HUES6 (cell line): ENCODE measurements around the gene PPTC7.
"Not testable (repeated sequence)": the region's sequence is repeated elsewhere in the genome, so short reads cannot be mapped to it uniquely, and the experiment has no call there.

Experiments used
- H3K27ac ChIP-seq: 2 replicates; pipeline ENCODE4 v1.7.0; 2013; ENCODE audit warnings: low read depth, mild to moderate bottlenecking, low read length, inconsistent platforms
- H3K27me3 ChIP-seq: 2 replicates; pipeline ENCODE4 v1.6.1; 2013; ENCODE audit warnings: low read length; ENCODE audit not compliant: control insufficient read depth, insufficient read depth
- H3K36me3 ChIP-seq: 2 replicates; pipeline ENCODE4 v1.6.1; 2013; ENCODE audit warnings: low read length; ENCODE audit not compliant: control insufficient read depth, insufficient read depth
- H3K4me1 ChIP-seq: 2 replicates; pipeline ENCODE4 v1.6.1; 2013; ENCODE audit warnings: low read length; ENCODE audit not compliant: control insufficient read depth, insufficient read depth
- H3K4me3 ChIP-seq: 2 replicates; pipeline ENCODE4 v1.5.1; 2013; ENCODE audit warnings: low read depth, low read length
- H3K9ac ChIP-seq: one replicate; pipeline ENCODE4 v1.6.1; 2013; ENCODE audit warnings: mild to moderate bottlenecking, low read length
- H3K9me3 ChIP-seq: 2 replicates; pipeline ENCODE4 v1.6.1; 2013; ENCODE audit warnings: low read depth, low read length; ENCODE audit not compliant: control insufficient read depth, insufficient read depth

The PPTC7 gene

DNA sequence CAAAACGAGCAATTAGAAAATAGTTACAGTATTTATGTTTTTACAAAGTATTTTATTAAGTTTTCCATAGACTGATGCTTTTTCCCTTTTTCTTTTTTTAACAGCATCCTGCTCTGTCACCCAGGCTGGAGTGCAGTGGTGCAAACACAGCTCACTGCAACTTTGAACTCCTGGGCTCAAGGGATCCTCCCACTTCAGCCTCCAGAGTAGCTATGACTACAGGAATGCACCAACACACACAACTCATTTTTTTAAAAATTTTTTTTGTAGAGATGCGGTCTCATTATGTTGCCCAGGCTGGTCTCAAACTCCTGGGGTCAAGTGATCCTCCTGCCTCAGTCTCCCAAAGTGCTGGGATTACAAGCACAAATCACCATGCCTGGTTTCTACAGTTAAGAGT lies 24.2 kb downstream of the PPTC7 start:
- H3K27ac ChIP-seq, H3K9ac ChIP-seq, H3K4me1 ChIP-seq, H3K9me3 ChIP-seq, H3K36me3 ChIP-seq, H3K27me3 ChIP-seq, H3K4me3 ChIP-seq: not testable (repeated sequence)

DNA sequence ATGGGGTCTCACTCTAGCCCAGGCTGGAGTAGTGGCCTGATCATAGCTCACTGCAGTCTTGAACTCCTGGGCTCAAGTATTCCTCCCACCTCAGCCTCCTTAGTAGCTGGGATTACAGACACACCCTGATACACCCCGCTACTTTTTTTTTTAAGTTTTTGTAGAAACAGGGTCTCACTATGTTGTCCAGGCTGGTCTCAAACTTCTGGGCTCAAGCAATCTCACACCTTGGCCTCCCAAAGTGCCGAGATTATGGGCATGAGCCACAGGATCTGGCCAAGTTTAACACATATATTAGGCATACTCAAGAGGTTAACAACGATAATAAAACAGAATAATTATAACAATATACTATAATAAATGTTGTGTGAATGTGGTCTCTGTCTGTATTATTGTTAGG lies 25.8 kb downstream of the PPTC7 start:
- no peak overlapping the region for H3K4me3 ChIP-seq
- no peaks in the 10 kb centered on the region for H3K36me3 ChIP-seq
- no peak overlapping the region for H3K27ac ChIP-seq
- H3K4me1 ChIP-seq = no peaks in the 10 kb centered on the region
- no peak overlapping the region for H3K9ac ChIP-seq
- no peaks in the 10 kb centered on the region for H3K27me3 ChIP-seq
- no peaks in the 10 kb centered on the region for H3K9me3 ChIP-seq

DNA sequence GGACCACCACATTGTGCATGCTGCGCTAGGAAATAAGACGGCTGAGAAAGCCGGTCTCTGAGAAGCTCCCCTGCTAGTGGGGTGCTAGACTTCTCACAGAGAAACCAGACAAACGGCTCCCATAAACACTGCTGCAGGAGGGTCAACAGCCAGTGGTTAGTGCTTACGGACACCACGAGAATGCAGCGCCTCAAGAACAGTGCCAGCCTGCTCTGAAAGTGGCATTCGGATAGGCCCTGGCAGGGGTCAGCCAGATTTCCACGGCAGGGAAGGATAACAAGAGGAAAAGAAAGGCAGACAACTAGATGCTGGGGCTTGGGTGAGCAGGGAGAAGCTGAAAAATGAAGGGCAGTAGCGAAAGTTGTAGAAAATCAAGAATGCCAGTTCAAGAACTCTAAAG lies 26.4 kb downstream of the PPTC7 start:
- Histone ChIP-seq H3K9ac (no peak overlapping the region), H3K27ac (no peak overlapping the region), H3K9me3 (no peaks in the 10 kb centered on the region), H3K4me1 (no peaks in the 10 kb centered on the region), H3K36me3 (no peaks in the 10 kb centered on the region), H3K4me3 (no peak overlapping the region), H3K27me3 (no peaks in the 10 kb centered on the region)

DNA sequence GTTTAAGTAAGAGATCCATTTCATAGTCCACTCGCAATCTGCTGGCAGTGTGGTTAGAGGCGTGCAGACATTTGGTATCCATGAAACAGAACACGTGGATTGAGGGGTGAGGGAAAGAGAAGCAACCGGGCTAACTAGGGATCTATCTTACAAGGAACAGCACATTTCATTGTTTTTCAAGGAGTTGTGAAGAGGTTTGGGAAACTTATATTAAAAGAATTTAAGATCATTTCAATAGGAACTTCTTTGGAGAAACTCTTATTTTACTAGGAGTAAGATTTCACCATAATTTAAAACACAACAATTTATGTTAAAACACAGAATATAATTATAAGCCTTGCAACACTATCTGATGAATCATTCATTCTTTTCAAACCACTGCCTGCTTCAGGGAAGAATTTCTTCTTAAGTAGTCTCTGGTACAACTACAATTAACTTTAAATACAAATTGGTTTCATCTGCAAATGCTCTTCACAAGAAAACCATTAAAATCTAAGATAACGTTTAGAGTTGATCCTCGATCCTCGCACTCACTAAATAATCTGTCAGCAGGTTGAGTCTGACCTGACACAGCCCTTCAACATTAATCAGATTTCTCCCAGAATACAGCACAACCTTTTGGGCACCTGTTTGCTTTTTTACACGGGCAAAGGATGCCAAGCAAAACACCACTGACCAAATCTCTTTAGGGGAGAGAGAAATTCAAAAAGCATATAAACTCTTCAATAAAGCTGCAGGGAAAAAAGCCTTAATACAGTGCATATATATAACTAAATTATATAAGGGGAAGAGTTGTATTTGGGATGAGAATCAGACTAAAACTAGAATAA lies 27.3 kb downstream of the PPTC7 start:
- peaks cover 4% of the 10 kb centered on the region; the same call in 1 of the 2 replicates for H3K36me3 ChIP-seq
- H3K4me3 ChIP-seq = no peak overlapping the region
- H3K9me3 ChIP-seq = no peaks in the 10 kb centered on the region
- no peak overlapping the region for H3K9ac ChIP-seq
- H3K27me3 ChIP-seq = no peaks in the 10 kb centered on the region
- no peaks in the 10 kb centered on the region for H3K4me1 ChIP-seq
- H3K27ac ChIP-seq = no peak overlapping the region

DNA sequence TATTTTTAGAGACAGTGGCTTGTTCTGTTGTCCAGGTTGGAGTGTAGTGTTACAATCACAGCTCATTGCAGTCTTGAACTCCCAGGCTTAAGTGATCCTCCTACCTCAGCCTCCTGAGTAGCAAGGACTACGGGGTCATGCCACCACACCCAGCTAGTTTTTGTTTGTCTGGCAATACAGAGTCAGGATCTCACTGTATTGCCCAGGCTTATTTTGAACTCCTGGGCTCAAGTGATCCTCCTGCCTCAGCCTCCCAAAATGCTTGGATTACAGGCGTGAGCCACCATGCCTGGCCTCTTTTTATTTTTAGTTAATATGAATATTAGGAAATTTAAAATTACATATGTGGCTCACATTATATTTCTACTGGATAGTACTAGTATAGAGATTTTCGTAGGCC lies 28.9 kb downstream of the PPTC7 start:
- no peaks in the 10 kb centered on the region for H3K9me3 ChIP-seq
- no peak overlapping the region for H3K9ac ChIP-seq
- H3K27ac ChIP-seq = no peak overlapping the region
- no peaks in the 10 kb centered on the region for H3K4me1 ChIP-seq
- H3K36me3 ChIP-seq = peaks cover 9% of the 10 kb centered on the region; the same call in 1 of the 2 replicates
- no peak overlapping the region for H3K4me3 ChIP-seq
- no peaks in the 10 kb centered on the region for H3K27me3 ChIP-seq

DNA sequence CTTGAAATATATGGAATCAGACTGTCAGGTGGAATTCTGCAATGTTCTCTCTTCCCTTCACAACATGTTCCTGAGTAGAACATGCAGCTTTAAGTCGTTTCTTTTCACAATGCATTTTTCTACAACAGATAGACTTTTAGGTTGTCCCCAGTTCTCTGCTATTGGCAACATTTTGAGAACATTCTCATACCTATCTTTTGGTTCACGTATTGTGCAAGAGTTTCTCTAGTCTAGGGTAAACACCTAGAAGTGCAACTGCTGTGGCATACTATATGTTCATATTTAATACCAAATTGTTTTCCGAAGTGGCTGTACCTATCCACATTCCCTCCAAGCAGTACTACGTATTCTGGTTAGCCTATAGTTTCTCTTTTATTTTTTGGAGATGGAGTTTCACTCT lies 32.1 kb downstream of the PPTC7 start:
- Histone ChIP-seq H3K4me3 (no peak overlapping the region), H3K9me3 (no peaks in the 10 kb centered on the region), H3K9ac (no peak overlapping the region), H3K36me3 (peaks cover 14% of the 10 kb centered on the region; the same call in 1 of the 2 replicates), H3K27ac (no peak overlapping the region), H3K4me1 (no peaks in the 10 kb centered on the region), H3K27me3 (no peaks in the 10 kb centered on the region)

DNA sequence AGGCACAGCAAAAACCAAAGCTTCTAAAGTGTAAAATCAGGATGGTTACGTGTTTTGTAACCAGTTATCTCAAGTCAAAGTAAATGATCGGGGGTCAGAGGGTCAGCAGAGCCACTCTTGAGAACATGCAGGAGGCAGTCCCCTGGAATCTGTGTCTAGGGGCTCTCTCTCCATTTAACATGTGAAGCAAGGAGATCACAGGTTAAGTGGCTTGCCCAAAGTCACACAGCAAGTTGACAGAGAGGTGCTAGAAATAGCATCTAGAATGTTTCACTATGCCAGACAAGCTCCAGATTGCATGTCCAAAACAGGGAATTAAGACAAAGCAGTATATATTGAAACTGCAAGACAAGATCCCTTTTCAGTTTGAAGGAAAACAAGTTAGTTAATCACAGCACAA lies 33.4 kb downstream of the PPTC7 start:
- H3K4me3 ChIP-seq = no peak overlapping the region
- no peaks in the 10 kb centered on the region for H3K9me3 ChIP-seq
- H3K9ac ChIP-seq = no peak overlapping the region
- H3K4me1 ChIP-seq = no peaks in the 10 kb centered on the region
- peaks cover 22% of the 10 kb centered on the region for H3K36me3 ChIP-seq
- no peak overlapping the region for H3K27ac ChIP-seq
- no peaks in the 10 kb centered on the region for H3K27me3 ChIP-seq

DNA sequence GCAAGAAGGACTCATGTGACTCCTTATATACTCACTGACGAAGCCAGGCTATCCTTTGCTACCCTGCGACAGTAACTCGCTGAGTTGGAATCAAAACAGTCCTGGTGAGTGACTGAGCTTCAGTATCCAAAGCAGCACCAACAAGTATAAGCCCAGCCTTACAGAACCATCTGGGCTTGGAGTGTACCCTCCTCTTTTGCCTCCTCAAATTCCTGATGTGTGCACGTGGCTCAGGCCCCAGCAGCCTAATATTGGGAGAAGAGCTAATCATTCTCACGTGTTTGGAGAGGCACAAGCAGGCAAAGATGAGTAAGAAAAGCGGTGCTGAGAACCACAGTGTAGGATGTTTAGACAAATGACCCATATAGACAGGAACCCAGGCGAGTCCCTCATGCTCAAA lies 34.4 kb downstream of the PPTC7 start:
- Histone ChIP-seq H3K4me1 (no peaks in the 10 kb centered on the region), H3K36me3 (peaks cover 26% of the 10 kb centered on the region), H3K4me3 (no peak overlapping the region), H3K27ac (no peak overlapping the region), H3K27me3 (no peaks in the 10 kb centered on the region), H3K9me3 (no peaks in the 10 kb centered on the region), H3K9ac (no peak overlapping the region)

DNA sequence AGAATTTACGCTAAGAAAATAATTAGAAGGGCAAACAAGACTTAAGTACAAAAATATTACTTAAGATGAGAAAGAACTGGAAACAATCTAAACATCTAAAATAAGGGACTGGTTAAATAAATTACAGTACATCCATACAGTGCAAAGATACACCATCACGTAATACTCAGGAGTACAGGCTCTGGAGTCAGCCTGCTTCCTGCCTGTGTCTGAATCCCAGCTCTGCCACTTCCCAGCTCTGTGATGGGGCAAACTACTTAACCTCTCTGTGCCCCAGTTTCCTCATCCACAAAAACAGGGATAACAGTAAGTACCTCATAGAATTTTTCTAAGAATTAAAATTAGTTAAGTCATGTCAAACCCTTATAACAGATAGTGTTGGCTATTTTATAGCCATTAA lies 36.0 kb downstream of the PPTC7 start:
- Histone ChIP-seq H3K4me1 (no peaks in the 10 kb centered on the region), H3K4me3 (no peak overlapping the region), H3K36me3 (peaks cover 31% of the 10 kb centered on the region)

DNA sequence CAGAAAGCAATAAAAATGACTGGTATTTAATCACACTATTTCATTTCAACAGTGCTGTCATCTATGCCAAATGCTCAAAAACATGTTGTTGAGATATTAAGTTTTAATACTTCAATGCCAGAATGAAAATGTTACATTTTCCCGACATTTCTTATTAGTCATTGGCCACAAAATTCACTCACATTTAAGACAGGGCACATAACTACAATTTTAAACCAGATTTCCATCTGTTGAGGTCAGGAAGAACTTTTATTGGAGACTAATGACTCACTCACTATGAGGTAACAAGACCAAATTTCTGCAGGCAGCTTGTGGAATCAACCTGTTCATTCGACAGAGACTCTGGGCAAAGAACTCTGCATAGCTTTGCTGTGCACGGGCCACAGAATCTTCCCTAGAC lies 36.8 kb downstream of the PPTC7 start:
- Histone ChIP-seq H3K27me3 (no peaks in the 10 kb centered on the region), H3K9me3 (no peaks in the 10 kb centered on the region), H3K4me1 (no peaks in the 10 kb centered on the region), H3K4me3 (no peak overlapping the region), H3K9ac (no peak overlapping the region), H3K36me3 (peaks cover 31% of the 10 kb centered on the region), H3K27ac (no peak overlapping the region)

More for the DNA sequence above, 36.0 kb downstream of the PPTC7 start:
- Histone ChIP-seq H3K27ac (no peak overlapping the region), H3K27me3 (no peaks in the 10 kb centered on the region), H3K9me3 (no peaks in the 10 kb centered on the region), H3K9ac (no peak overlapping the region)

DNA sequence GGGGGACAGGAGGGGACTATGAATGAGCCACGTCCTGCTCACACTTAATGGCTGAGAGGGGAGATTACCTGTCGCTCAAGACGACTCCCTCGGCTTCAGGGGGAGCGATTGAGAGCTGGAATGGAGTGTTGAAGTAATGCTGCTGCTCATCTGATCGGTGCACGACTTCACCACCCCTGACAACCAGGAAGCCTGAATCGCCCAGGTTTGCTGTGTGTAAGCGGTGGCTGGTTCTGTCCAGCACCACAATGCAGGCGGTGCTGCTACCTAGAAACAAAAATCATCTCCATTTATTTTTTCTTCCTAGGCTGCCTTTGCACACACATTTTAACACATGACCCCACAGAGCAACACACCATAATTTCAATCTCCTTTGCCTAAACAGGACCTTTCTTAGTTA lies 37.3 kb downstream of the PPTC7 start:
- Histone ChIP-seq H3K27me3 (no peaks in the 10 kb centered on the region), H3K4me3 (no peak overlapping the region), H3K4me1 (no peaks in the 10 kb centered on the region), H3K36me3 (peaks cover 27% of the 10 kb centered on the region), H3K27ac (no peak overlapping the region), H3K9me3 (no peaks in the 10 kb centered on the region), H3K9ac (no peak overlapping the region)
